Measurements from ENCODE around the gene GPR31.

GPR31 gene

DNA sequence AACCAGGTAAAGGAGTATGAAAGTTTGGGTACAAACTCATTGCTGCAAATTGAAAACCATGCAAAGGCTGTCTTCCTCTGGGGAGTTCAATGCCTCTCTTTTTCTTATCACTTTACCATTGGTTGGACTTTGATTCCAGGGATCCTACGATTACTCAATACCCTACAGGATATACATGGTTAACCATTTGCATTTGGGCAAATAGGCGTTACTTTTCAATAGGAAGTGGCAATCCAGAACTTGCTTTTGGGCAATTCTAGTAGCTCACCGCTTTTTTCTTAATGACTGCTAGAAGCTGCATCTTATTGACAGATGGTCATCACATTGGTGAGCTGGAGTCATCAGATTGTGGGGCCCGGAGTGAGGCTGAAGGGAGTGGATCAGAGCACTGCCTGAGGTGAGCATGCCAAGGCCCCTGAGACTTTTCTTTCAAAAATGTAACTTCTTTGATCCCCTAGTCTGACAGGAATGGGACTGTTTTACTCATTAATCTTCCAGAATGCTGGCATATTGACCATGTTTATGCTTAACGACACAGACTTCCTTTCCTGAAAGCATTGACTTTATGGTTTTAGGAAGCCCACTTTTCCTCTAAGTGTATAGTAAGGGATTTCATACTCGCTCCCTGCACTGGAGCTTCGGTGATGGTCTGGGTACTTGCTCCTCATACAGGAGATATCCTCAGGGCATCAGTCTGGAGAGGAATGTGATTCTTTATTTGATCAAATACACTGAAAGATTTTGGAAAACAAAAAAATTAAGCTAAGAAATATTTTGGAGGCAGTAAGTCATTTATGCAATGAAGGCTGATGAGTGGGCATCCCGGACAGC lies 34.7 kb downstream of the GPR31 start, which contains the start of gene CCR6:
Gene CCR6, plus strand, starts transcription at position 270 of the 831 bp plus-strand sequence. CDS start 13,039 bp downstream, outside the sequence.
- Histone ChIP-seq H4K20me1 (ENCODE audit: insufficient read depth, low read length) (no peaks in the 10 kb centered on the region), H3K4me1 (ENCODE audit: insufficient read depth, low read length, severe bottlenecking) (peaks cover 5% of the 10 kb centered on the region), H3K4me3 (ENCODE audit: low read depth, low read length, poor library complexity, severe bottlenecking) (no peak within 1 kb of the TSS), H3K27ac (ENCODE audit: low read depth, low read length, poor library complexity, severe bottlenecking) (no peak within 1 kb of the TSS), H3K79me2 (ENCODE audit: insufficient read depth, low read length) (no peaks in the 10 kb centered on the region), H3K36me3 (ENCODE audit: insufficient read depth, low read length) (no peaks in the 10 kb centered on the region; the same call in 1 of the 2 replicates), H3K9me2 (ENCODE audit: low read depth, low read length) (no peaks in the 10 kb centered on the region), H3K27me3 (ENCODE audit: insufficient read depth, low read length) (peaks cover 14% of the 10 kb centered on the region; the same call in 1 of the 2 replicates), H3F3A (ENCODE audit: insufficient read depth, low read length) (no peaks in the 10 kb centered on the region), H2AFZ (ENCODE audit: low read length) (no peak within 1 kb of the TSS), H3K4me2 (ENCODE audit: low read length) (no peak within 1 kb of the TSS), H3K9ac (ENCODE audit: low read length) (no peak within 1 kb of the TSS), H3K9me3 (ENCODE audit: low read length) (0 out of 2 replicates have a peak, but pooled peaks cover 2% of the 10 kb centered on the region)
- TF ChIP-seq, protein P1, sequence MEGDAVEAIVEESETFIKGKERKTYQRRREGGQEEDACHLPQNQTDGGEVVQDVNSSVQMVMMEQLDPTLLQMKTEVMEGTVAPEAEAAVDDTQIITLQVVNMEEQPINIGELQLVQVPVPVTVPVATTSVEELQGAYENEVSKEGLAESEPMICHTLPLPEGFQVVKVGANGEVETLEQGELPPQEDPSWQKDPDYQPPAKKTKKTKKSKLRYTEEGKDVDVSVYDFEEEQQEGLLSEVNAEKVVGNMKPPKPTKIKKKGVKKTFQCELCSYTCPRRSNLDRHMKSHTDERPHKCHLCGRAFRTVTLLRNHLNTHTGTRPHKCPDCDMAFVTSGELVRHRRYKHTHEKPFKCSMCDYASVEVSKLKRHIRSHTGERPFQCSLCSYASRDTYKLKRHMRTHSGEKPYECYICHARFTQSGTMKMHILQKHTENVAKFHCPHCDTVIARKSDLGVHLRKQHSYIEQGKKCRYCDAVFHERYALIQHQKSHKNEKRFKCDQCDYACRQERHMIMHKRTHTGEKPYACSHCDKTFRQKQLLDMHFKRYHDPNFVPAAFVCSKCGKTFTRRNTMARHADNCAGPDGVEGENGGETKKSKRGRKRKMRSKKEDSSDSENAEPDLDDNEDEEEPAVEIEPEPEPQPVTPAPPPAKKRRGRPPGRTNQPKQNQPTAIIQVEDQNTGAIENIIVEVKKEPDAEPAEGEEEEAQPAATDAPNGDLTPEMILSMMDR (IDR thresholded peaks at IDR 0.05; ENCODE audit: low read length) = no peak
- TF ChIP-seq EZH2 (IDR thresholded peaks at IDR 0.05; ENCODE audit: borderline replicate concordance, low read length) = no peak

GRCh38 chr6:167122041-167122826 lies 35.5 kb downstream of the GPR31 start:
- no peak overlapping the region for H3K4me3 ChIP-seq (ENCODE audit: low read depth, low read length, poor library complexity, severe bottlenecking)
- 0 out of 2 replicates have a peak, but pooled peaks cover 2% of the 10 kb centered on the region for H3K9me3 ChIP-seq (ENCODE audit: low read length)
- TF ChIP-seq EZH2 (IDR thresholded peaks at IDR 0.05; ENCODE audit: borderline replicate concordance, low read length) = no peak
- TF ChIP-seq, protein P1 (IDR thresholded peaks at IDR 0.05; ENCODE audit: low read length) = no peak
- no peak overlapping the region for H3K9ac ChIP-seq (ENCODE audit: low read length)
- peaks cover 14% of the 10 kb centered on the region; the same call in 1 of the 2 replicates for H3K27me3 ChIP-seq (ENCODE audit: insufficient read depth, low read length)
- no peaks in the 10 kb centered on the region; the same call in 1 of the 2 replicates for H3K36me3 ChIP-seq (ENCODE audit: insufficient read depth, low read length)
- peaks cover 5% of the 10 kb centered on the region for H3K4me1 ChIP-seq (ENCODE audit: insufficient read depth, low read length, severe bottlenecking)
- H2AFZ ChIP-seq (ENCODE audit: low read length) = no peak overlapping the region
- no peak overlapping the region for H3K27ac ChIP-seq (ENCODE audit: low read depth, low read length, poor library complexity, severe bottlenecking)
- no peak overlapping the region for H3K4me2 ChIP-seq (ENCODE audit: low read length)
- H4K20me1 ChIP-seq (ENCODE audit: insufficient read depth, low read length) = no peaks in the 10 kb centered on the region
- H3K9me2 ChIP-seq (ENCODE audit: low read depth, low read length) = no peaks in the 10 kb centered on the region
- H3K79me2 ChIP-seq (ENCODE audit: insufficient read depth, low read length) = no peaks in the 10 kb centered on the region
- H3F3A ChIP-seq (ENCODE audit: insufficient read depth, low read length) = no peaks in the 10 kb centered on the region

DNA sequence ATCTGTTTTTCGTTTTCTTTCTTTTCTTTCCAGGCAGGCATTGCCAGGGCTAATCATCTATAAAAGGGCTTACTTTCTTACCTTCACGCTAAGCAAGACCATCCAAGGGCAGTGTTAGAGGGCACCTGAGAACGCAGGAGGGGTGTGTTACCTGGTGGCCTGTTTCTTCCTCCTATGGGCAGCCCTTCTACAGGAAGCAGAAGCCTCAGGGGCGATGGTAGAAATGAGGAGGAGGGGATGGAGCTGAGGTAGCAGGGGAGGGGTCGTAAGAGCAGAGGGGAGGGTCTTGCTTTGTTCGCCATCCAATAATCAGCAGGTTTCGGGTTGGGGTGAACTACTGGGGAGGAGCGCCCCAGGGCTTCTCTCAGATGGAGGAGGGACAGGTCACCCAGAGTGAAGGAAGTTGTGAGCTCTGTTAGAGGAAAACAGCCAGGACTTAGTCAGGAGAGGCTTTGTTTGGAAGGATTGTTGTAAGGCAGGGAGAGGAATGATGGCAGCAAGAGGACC lies 36.4 kb downstream of the GPR31 start:
- H3K9me3 ChIP-seq (ENCODE audit: low read length) = 0 out of 2 replicates have a peak, but pooled peaks cover 2% of the 10 kb centered on the region
- no peaks in the 10 kb centered on the region for H4K20me1 ChIP-seq (ENCODE audit: insufficient read depth, low read length)
- H3F3A ChIP-seq (ENCODE audit: insufficient read depth, low read length) = no peaks in the 10 kb centered on the region
- no peak overlapping the region for H3K9ac ChIP-seq (ENCODE audit: low read length)
- no peak overlapping the region for H3K4me2 ChIP-seq (ENCODE audit: low read length)
- H3K9me2 ChIP-seq (ENCODE audit: low read depth, low read length) = no peaks in the 10 kb centered on the region
- peaks cover 5% of the 10 kb centered on the region for H3K4me1 ChIP-seq (ENCODE audit: insufficient read depth, low read length, severe bottlenecking)
- TF ChIP-seq, protein P1 (IDR thresholded peaks at IDR 0.05; ENCODE audit: low read length) = no peak
- TF ChIP-seq EZH2 (IDR thresholded peaks at IDR 0.05; ENCODE audit: borderline replicate concordance, low read length) = no peak
- H2AFZ ChIP-seq (ENCODE audit: low read length) = no peak overlapping the region
- H3K36me3 ChIP-seq (ENCODE audit: insufficient read depth, low read length) = no peaks in the 10 kb centered on the region; the same call in 1 of the 2 replicates
- no peak overlapping the region for H3K4me3 ChIP-seq (ENCODE audit: low read depth, low read length, poor library complexity, severe bottlenecking)
- no peaks in the 10 kb centered on the region for H3K79me2 ChIP-seq (ENCODE audit: insufficient read depth, low read length)
- H3K27me3 ChIP-seq (ENCODE audit: insufficient read depth, low read length) = peaks cover 14% of the 10 kb centered on the region; the same call in 1 of the 2 replicates
- H3K27ac ChIP-seq (ENCODE audit: low read depth, low read length, poor library complexity, severe bottlenecking) = no peak overlapping the region

All from OCI-LY1 (cell line).